HG03060 (cell line): ENCODE measurements around the gene VAMP7.
A peak's percentile ranks its signal among the peaks of the same experiment; 100 is the strongest.
"Not testable (repeated sequence)": the region's sequence is repeated elsewhere in the genome, so short reads cannot be mapped to it uniquely, and the experiment has no call there.

Source experiments
- ATAC-seq: cut with Tn5 transposase; IDR thresholded peaks from one replicate; pipeline ENCODE4 v1.9.1; 2021; ENCODE audit warnings: low read depth, moderate number of reproducible peaks; ENCODE audit not compliant: unreplicated experiment

Gene VAMP7, protein sequence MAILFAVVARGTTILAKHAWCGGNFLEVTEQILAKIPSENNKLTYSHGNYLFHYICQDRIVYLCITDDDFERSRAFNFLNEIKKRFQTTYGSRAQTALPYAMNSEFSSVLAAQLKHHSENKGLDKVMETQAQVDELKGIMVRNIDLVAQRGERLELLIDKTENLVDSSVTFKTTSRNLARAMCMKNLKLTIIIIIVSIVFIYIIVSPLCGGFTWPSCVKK

DNA sequence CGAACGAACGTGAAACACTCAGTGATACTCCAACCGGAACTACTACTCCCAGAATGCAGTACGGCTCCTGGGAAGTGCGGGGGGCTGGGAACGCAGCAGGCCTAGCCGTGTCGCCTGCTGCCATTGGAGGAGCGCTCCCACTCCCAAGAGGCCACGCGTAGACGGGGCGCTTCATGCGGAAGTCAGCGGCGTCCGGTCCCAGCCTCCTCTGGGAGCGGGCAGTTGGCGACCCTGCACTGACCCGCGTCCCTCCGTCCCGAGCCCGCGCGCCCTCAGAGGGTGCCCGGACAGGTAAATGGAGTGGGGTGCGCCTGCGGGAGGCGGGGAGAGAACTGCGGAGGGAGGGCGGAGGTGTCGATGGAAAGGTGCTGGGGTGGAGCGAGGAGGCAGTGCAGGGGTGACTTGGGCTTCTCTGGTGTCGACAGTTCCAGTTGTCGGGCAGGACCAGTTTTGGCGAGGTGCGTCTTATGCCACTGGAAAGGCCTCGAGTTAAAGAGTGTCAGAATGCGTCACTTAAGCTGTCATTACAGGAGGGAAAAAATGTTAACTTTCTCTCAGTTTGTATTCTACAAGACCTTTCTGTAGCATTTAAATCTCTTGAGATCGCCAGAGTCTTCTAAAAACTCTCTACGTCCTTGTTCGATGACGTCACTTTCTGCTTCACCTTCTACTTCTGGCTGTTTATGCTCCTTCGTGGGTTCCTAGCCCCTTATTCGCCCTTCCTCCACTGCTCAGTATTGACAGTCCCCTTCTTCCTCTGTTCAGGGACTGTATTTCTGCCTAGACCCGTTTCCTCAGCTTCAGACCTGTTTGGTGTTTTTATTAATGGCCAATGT, at the start of gene VAMP7:
Gene VAMP7 (plus strand): TSS at position 188 of the 836 bp plus-strand sequence. CDS start 8,122 bp downstream, outside the sequence.
- peak; percentile 85 for ATAC-seq

DNA sequence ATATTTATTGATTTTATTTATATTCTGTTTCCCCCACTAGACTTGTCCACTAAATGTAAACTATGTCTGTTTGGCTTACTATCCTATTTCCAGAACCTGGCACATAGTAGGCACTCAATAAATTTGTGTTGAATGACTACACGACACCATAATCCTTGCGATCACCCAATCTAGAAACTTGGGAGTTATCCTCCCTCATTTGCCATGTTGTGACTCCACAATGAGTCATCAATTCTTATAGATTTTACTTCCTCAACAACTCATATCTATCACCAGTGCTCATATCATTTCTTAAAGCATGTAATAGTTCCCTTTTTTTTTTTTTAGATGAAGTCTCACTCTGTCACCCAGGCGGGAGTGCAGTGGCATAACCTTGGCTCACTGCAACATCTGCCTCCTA, 39.9 kb upstream of the VAMP7 start:
- ATAC-seq, result no peak

DNA sequence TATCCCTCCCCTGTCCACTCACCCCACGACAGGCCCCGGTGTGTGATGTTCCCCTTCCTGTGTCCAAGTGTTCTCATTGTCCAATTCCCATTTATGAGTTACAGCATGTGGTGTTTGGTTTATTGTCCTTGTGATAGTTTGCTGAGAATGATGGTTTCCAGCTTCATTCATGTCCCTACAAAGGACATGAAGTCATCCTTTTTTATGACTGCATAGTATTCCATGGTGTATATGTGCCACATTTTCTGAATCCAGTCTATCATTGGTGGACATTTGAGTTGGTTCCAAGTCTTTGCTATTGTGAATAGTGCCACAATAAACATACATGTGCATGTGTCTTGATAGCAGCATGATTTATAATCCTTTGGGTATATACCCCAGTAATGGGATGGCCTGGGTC, 29.4 kb upstream of the VAMP7 start:
- not testable (repeated sequence) for ATAC-seq

- ATAC-seq, result no peak
Measured at GRCh38 chrX:155857561-155857960, 23.6 kb upstream of the VAMP7 start.

DNA sequence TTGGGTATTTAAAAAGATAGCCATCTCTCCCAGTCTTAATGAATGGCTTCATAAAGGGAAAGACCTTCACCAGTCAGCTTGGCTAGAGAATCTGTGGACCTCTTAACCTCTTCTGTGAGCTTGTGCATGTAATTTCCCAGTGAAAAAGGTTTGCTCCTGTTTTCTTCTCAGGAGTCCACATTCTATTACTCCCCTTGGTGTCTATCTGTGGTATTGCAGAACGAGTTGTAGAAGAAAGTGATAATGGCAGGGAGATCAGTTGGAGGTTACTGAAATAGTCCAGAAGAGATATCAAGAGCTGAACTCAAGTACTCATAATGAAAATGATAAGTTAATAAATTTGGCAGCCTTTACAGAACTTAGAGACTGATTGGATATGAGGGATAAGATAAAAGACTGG, 16.5 kb upstream of the VAMP7 start:
- ATAC-seq, result no peak

DNA sequence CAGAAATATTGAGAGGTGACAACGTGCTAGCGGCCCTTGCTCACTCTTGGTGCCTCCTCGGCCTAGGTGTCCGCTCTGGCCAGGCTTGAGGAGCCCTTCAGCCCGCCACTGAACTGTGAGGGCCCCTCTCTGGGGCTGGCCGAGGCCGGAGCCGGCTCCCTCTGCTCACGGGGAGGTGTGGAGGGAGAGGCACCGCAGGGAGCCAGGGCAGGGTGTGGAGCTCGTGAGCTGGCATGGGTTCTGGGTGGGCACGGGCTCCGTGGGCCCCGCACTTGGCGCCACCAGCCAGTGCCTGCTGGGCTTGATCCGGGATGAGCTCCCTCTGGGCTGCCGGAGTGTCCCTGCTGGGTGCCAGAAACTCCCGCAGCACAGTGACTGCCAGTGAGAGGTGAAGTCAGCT, 16.0 kb upstream of the VAMP7 start:
- no peak for ATAC-seq

DNA sequence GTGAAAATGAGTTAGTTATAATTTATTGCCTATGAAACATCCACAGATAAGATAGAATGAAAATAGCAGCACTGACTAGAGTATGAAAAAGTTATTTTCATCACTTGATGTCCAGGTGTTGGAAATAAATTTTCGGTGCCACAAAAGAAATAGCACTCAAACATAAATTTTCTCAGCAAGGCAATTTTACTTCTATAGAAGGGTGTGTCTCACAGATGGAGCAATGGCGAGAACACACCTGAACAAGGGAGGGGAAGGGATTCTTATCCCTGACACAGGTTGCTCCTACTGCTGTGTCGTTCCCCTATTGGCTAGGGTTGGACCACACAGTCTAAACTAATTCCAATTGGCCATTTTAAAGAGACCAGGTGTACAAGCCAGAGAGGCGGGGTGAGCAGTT, 13.3 kb upstream of the VAMP7 start:
- no peak for ATAC-seq

- no peak for ATAC-seq
Measured at GRCh38 chrX:155870958-155871357, 10.2 kb upstream of the VAMP7 start.

DNA sequence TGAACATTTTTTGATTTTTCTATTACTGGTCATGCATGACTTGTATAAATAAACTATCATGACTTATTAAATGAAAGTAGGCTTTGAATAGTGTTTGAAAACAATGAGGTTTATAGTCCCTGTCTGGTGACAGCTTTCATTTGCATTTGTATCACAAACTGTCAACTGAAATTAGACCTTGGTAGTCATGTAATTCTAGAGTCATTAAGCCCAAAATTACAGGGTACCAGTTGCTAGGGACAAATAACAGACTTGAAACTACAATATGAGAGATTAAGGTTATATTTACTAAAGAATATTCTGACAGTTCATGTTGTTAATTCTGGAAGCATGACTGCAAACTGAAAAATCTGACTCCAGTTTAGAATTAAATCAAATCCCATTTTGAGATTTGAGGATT, 9.2 kb upstream of the VAMP7 start:
- ATAC-seq, result no peak

GRCh38 chrX:155873188-155873587, 8.0 kb upstream of the VAMP7 start:
- ATAC-seq, result no peak

- ATAC-seq, result no peak
Measured at GRCh38 chrX:155874571-155875244, 6.4 kb upstream of the VAMP7 start.

GRCh38 chrX:155876704-155877103, 4.4 kb upstream of the VAMP7 start:
- ATAC-seq, result no peak

DNA sequence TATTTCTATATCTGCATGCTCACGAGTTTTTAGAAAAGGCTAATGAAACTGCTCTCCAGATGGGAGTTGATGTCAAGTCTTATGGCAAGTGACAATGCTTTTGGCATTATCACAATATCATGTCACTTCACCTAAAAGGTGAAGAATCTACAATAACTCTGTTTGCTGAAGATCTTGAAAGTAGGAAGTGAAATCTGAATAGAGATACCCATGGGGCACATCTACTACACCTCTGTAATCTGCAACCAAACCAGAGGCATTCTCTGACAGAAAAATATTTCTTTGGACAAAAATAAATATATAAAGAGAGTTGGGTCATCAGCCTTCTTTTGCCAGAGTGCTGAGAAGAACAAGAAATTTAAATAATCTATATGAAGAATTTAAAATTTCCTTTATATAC, 3.9 kb upstream of the VAMP7 start:
- no peak for ATAC-seq

GRCh38 chrX:155880586-155881157, 473 bp upstream of the VAMP7 start:
- no peak for ATAC-seq

- no peak for ATAC-seq
Measured at GRCh38 chrX:155886409-155886808, 5.3 kb downstream of the VAMP7 start.

GRCh38 chrX:155888139-155888538, 7.0 kb downstream of the VAMP7 start:
- no peak for ATAC-seq

DNA sequence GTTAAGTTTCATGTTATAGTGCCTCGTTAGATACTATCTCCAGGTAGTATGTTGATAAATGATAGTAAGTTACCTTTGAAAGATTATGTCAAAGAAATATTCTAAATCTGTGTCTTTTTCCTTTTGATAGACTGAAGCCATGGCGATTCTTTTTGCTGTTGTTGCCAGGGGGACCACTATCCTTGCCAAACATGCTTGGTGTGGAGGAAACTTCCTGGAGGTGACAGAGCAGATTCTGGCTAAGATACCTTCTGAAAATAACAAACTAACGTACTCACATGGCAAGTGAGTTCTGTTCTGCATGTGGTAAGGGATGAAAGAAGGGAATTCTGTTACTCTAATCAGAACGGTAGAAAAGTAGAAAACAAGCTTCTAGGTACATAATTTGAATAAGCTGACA, 8.2 kb downstream of the VAMP7 start:
- ATAC-seq, result no peak

DNA sequence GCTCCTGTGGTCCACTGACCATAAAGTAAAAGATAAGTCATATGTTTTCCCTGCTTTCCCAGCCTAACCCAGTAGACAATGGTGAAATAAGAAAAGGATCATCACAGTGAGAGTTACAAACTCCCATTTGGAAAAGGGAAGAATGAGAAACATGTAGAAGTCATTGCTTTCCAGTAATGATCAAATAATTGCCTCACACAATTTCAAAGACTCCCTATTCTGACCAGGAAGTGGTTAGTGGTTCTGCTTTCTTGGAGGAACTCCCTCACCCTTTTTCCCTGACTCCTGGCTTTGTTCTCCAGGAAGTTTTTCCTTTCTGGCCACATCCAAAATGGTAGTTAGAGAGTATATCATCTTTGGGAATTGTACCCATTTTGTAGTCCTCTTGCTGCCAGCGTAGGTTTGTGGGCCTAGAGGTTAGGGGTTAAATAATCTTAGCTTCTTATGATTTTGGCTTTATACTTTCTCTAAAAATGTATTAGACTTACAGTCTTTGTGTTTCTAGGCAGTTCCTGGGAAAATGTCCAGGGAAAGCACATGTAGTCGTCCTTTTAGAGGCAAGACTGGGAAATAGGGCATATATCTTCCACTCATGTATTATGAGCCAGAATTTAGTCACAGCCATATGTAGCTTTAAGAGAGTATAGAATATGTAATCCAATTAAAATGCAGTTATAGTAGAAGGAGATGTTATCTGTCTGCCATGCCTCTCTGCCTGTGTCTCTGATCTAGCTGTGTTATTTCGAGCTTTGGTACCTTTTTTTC, 10.5 kb downstream of the VAMP7 start:
- no peak for ATAC-seq

DNA sequence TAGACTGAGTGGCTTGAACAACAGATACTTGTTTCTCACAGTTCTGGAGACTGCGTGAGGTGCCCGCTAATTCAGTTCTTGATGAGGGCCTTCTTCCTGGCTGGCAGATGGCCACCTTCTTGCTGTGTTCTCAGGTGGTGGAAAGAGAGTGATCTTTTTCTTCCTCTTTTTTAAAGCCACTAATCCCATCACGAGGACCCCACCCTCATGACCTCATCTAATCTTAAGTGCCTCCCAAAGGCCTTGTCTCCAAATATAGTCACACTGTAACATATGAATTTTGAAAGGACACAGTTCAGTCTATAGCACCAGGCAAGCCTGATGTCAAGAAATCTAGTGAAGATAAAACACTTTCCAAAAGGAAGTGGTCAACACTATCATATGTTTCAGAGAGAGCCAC, 12.4 kb downstream of the VAMP7 start:
- ATAC-seq, result no peak

GRCh38 chrX:155896512-155896911, 15.4 kb downstream of the VAMP7 start:
- no peak for ATAC-seq
